Inflammatory macrophage (primary cell): ENCODE data around the gene RPS6KA6.

Source experiments
- DNase-seq, 2 donors: peaks; one replicate each; pipeline ENCODE4 v3.0.0-alpha.2; 2020 to 2022
- total RNA-seq, 18 experiments: gene quantifications; one replicate each; lab custom pipeline; 2026; ENCODE audit warnings: mixed read lengths in 6 of 18, inconsistent platforms in 2 of 18; lab: John Stamatoyannopoulos, UW

Gene RPS6KA6
- 0 to 0.26 (median 0.05) reads per million in 18 experiments for total RNA-seq

DNA sequence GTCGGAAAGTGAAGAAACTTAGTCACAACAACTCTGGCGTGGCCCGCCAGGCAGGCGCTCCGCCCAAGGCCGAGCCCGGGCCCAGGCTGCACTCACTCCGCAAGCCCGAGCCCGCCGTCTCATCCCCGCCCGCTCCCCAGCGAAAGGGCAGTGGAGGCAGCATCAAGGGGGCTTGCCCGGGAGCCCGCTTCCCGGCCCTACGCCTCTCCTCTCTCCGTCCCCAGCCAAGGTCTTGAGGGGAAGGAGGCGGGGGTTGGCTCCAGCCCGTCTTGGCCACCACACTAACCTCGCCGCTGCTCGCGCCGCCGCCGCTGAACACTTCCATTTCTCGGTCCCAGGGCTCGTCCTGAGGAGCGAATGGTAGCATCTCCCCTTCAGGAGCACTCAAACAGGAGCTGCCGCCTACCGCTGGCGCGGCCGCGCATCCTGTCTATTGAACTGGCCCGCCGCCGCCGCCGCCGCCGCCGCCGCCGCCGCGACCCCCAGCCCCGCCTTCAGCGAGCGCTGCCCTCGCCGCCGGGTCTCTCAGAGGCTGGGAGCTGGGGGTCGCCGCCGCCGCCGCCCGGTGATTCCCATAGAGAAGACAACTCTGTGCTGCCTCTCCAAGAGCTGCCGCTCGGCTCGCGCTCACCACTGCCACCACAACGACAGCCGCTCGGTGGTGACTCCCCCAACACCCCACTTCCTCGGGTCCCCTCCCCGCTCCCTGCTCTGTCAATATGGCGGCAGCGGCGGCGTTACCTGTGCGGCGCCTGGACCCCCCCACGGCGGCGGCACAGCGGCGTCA lies at the start of gene RPS6KA6:
Gene RPS6KA6 (minus strand): TSS at position 667 of the 787 bp plus-strand sequence. CDS start 300 bp downstream, at position 367.
- peak in 1 of 2 donors; percentile 3 for DNase-seq

- DNase-seq: no peak
These were observed 36.7 kb upstream of the RPS6KA6 start for GRCh38 chrX:84224741-84225140.

DNA sequence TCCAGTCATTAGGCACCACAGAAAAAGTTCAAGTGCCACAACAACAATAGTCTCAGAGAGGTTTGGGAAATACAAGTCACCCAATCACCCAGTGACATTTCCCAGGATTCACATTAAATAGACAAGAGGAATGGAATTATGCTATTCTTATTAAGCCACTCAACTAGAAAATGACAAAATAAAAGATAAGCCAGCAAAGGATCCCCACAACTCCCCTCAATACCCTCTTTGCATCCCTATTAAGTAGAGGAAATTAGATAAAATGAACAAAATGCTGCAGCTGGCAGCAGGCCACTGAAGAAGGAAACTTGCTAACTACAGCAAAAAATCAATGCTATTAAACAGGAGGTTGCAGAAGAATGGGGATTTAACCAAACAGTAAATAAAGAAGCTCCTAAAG lies 35.3 kb upstream of the RPS6KA6 start:
- DNase-seq: no peak

- no peak for DNase-seq
These were observed 33.2 kb upstream of the RPS6KA6 start for GRCh38 chrX:84221181-84221580.

DNA sequence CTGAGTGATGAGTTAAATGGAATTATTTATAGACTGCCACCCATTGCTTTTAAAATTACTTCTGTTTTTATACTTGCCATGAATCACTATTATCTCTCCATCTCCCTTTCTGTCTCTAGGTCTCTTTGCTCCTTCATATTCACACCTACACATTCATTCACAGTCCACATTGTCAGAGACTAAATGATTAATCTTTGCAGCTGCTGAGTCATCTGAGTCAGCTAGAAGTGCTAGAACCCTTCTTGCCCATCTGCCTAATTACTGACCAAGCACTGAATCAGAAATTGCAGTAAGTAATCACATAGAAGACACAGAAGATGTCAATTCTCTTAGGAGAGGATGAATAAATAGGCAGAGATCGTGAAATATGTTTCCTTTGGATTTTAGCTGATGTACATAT lies 31.6 kb upstream of the RPS6KA6 start:
- no peak for DNase-seq

GRCh38 chrX:84218726-84219125 lies 30.7 kb upstream of the RPS6KA6 start:
- DNase-seq: no peak

- DNase-seq: no peak
These were observed 28.9 kb upstream of the RPS6KA6 start for GRCh38 chrX:84216881-84217280.

DNA sequence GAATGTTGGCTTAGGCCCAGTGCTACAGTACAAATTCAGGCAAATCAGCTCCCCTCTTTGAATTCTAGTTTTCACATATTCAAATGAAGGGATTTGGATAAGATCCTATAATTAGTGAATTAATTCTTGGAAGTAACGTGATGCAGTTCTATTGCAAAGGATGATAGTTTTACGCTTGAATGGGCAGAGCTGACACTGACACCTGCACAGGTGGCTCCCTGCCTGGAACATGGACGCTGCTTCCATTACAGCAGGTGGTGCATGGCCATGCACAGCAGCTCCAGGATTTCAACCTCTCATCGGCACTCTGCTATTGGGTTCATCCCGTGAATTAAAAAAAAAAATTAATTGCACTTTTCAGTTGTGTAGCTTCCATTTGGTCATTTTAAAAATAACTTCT lies 28.4 kb upstream of the RPS6KA6 start:
- no peak for DNase-seq

GRCh38 chrX:84205276-84205675 lies 17.3 kb upstream of the RPS6KA6 start:
- DNase-seq: no peak

DNA sequence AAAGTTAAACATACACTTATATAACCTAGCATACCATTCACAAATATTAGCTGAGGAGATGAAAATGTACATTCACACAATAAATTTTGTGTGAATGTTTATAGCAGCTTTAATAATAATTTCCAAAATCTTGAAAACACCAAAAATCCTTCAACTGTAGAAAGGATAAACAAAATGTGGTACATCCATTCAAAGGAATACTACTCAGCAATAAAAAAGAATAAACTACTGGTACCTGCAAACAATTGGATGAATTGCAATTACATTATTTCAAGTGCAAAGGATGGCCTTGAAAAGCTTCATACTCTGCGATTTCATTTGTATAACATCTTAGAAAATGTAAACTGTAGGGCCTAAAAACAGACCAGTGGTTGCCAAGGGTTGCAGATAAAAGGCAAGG lies 11.7 kb upstream of the RPS6KA6 start:
- DNase-seq: no peak

DNA sequence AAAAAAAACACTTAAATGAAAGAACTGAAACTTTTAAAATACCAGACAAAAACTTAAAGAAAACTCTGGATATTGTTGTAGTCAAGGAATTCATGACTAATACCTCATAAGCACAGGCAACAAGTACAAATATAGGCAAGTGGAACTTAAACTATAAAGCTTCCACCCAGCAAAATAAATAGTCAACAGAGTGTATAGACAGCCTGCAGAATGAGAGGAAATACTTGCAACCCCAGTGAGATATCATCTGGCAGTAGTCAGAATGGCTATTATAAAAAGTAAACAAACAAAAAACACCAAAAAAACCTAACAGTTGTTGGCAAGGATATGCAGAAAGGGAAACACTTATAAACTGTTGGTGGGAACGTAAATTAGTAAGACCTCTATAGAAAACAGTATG lies 9.6 kb upstream of the RPS6KA6 start:
- DNase-seq: no peak

GRCh38 chrX:84192006-84192405 lies 4.0 kb upstream of the RPS6KA6 start:
- DNase-seq: no peak

DNA sequence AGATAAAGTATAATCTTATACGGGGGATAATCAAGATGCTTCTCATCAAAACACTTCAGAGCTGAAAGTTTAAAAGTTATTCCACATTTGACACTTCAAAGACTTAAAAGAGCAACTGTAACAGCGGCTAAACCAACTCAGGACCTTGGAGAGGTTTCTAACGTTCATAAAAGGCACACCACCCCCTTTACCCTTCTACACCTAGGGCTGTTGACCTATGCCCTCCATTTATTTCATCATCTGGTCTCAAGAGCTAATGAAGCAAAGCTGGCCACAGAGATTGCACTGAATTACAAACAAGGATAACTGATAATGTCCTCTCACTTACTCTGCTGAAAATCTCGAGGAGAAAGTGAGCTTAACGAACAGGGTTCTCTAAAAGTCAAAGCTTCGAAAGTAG lies 1.1 kb upstream of the RPS6KA6 start:
- no peak for DNase-seq

DNA sequence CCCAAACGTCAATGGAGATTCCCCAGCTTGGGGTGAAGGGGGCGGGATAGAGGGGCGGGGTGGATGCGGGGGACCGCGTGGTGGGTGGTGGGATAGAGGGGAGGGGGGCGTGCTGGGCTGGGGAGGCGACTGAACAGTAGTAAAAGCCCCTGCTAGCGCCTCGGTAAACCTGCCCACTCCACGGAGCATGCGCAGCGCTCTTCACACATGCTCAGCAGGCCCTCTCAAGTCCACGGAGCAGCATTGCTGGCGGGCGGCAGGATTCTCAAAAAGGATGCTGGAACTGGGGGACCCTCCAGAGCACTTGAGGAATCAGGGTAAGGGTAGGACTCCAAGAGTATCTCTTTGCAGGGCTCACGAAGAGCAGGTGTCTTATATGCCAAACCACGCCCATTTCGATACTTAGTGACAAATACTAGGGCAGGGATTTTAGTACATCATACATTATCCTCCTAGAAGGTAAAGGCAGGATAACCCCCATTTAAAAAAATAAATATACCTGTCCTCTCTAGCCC lies 378 bp upstream of the RPS6KA6 start:
- no peak for DNase-seq

GRCh38 chrX:84186603-84187532 lies 1.1 kb downstream of the RPS6KA6 start:
- no peak for DNase-seq

DNA sequence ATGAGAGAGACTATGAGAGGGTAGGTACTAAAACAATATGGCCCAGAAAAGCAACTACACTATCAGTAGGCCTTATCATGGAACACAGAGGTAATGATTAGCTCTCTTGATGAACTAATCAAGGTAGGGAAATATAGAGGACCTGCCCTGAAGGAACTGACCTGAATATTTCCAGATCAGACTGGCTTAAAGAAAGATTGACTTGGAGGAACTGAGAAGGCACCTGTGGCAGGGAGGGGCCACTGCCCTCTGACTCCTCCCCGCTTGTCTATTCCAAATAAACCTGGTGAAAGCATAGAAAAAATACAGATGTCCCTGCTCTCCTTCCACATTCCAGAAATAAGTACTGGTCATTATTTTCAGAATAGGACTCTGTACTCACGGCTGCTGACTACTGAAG lies 5.5 kb downstream of the RPS6KA6 start:
- no peak for DNase-seq

DNA sequence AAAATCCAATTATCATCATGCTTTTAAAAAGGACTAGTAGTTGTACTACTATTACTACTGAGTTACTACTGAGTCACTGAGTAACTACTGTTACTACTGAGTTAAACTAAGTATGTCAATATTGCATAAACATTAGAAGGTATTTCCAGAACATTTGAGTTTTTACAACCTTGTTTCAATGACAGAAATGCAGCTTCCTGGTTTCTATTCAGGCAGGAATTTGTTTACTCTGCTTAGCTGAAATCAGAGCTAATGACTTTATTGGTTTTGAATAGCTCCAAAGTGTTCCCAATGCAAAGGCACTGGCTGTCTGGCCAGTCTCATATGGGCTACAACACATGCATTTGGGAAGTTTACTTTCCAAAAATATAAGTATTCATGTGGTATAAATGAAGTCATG lies 12.0 kb downstream of the RPS6KA6 start:
- no peak for DNase-seq

DNA sequence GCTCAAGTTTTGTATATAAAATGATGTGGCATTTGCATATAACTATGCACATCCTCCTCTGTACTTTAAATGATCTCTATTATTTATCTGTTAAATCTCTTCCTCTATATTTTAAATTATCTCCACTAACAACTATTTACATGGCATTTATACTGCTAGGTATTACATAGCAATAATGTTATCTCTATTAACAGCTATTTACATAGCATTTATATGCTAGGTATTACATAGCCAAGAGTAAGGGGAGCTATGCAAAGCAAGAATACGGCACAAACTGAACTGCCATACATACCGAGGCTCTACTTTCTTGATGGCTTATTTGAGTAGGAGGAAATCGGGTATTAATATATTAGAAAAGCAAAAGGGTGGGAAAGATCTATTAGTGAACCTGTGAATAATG lies 12.7 kb downstream of the RPS6KA6 start:
- DNase-seq: no peak

DNA sequence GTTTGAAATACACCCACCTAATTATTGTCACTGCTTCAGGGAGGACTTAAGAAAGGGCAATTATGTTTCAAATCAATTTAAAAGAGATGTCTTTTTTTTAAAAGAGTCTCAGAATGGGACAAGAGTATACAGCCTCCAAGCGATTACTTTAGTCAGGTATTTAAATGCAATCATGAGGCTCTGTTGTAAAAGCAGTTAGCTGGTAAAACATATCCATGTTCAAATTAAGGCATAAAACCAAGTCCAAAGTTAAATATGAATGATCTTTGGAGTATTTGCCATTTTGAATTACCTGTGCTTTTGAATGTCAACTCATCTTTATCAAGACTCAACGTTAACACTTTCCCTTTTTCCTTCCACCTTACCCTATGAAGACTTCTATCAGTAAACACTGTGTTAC lies 13.7 kb downstream of the RPS6KA6 start:
- no peak for DNase-seq

GRCh38 chrX:84170931-84171330 lies 17.1 kb downstream of the RPS6KA6 start:
- DNase-seq: no peak

DNA sequence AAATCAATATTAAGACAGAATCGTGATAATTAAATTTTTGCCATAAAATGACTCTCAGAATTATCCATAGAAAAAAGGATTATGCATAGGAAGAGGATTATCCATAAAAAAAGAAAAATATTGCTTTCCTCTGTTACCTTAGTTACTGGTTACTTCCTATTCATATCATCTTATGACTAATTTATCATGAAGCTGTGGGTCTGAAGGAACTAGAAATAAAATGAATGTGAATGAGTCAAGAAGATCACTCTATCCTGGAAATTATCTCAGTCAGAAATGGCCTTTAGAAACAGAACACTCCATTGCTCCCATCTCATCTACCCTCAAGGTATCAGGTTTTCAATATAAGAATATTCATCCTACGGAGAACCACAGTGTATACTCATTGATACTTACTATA lies 19.4 kb downstream of the RPS6KA6 start:
- no peak for DNase-seq

- DNase-seq: no peak
These were observed 19.9 kb downstream of the RPS6KA6 start for GRCh38 chrX:84168095-84168494.

DNA sequence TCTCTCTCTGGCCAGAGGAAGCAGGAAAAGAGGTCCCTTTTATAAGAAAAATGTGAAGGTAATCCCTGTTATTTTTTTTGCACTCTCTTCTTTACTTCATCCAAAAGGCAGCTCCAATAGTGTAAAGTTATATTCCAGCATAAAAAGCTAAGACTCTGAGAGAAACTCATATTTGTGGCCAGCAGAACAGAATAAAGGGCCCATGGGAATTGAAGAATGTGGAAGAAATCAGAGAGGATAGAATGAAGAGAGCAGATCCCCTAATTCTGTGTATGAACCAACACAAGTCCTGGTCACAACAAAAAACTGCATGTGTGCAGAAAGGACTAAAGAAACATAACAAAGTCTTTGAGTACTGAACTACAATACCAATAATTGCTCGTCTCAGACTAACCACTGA lies 22.3 kb downstream of the RPS6KA6 start:
- DNase-seq: no peak

DNA sequence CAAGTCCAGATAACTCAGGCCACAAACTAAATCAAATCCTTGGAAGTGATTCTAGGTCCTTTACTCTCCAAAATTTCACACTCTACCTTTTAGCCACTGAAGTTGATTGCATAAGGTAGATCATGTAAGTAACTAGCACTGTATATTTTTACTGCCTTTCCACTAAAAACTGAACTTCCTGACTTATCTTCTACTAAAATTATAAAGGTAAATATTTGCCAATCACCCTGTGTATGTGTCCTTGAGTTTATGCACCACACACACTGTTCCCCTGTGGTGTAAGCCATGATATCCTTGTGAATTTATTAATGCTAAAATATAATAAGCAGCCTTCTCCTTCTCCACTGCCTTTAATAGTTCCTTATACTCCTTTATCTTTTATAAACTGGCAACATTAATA lies 25.6 kb downstream of the RPS6KA6 start:
- DNase-seq: no peak
